Measurements from ENCODE around the gene SLBP. TPM values are rescaled to one million over a fixed set of nuclear protein-coding genes. Genes with fewer than 3 reads are reported as not detected.

Gene SLBP
- total RNA-seq, 6 experiments from 2014 or later = 13.1 to 30.8 (median 14.7) TPM

GRCh38 chr4:1676605-1677525 is 35.3 kb downstream of the SLBP start:
- Histone ChIP-seq H3K4me1 (no peaks in the 10 kb centered on the region), H3K27ac (no peak overlapping the region), H3K36me3 (no peaks in the 10 kb centered on the region), H3K9me3 (no peaks in the 10 kb centered on the region), H3K27me3 (no peaks in the 10 kb centered on the region), H3K4me3 (no peak overlapping the region)
- DNase-seq (peak in 1 of 3 donors; percentile 43), ATAC-seq (no peak)
- 76% methylated on average over 14 of the region's 25 CpGs for WGBS (ENCODE audit: insufficient coverage, low coverage, low lambda C conversion rate, missing lambda C conversion rate)
- TF ChIP-seq POLR2A (IDR thresholded peaks at IDR 0.05) (no peak), CTCF (IDR thresholded peaks at IDR 0.05) (no peak)
- intact Hi-C loops (cut with DNase I) = no loop called here

- H3K9me3 ChIP-seq = no peaks in the 10 kb centered on the region
- intact Hi-C loops (cut with DNase I) = no loop called here
- no peaks in the 10 kb centered on the region for H3K4me1 ChIP-seq
- H3K27me3 ChIP-seq = no peaks in the 10 kb centered on the region
- no peak overlapping the region for H3K4me3 ChIP-seq
- no peak for ATAC-seq
- 84% methylated on average over 7 of the region's 10 CpGs for WGBS (ENCODE audit: insufficient coverage, low coverage, low lambda C conversion rate, missing lambda C conversion rate)
- TF ChIP-seq POLR2A (IDR thresholded peaks at IDR 0.05) (no peak), CTCF (IDR thresholded peaks at IDR 0.05) (no peak)
- H3K36me3 ChIP-seq = no peaks in the 10 kb centered on the region
- H3K27ac ChIP-seq = no peak overlapping the region
- no peak for DNase-seq
These were observed 36.3 kb downstream of the SLBP start for GRCh38 chr4:1675802-1676137.

DNA sequence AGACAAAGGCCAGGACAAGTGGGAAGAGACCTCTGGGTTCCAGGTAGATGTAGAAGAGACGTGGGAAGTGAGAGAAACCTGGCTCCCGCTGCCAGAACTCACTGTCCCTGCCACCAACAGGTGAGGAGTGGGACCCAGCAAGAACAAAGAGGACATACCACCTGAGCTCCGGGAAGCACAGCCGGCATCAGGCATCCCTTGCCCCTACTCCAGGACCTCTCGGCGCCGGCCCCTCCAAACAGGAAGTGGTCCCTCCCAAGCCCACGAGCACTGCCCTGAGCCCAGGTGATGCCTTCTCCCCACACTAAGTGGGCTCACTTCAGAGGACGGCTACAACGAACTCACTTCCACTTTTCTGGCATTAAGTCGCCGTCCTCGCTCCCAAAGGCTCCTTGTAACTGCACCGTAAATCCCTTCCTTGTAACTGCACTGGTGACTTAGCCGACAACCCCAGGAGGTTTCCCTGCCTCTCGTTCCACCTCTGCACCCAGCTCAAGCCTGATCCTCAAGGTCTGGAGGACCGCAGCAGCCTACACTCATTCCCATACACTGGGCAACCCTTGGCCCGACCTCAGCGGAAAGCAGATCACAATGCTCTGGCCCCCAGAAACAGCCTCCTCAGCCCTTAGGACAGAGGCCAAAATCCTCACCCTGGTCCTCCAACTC is 36.9 kb downstream of the SLBP start:
- Histone ChIP-seq H3K4me3 (no peak overlapping the region), H3K36me3 (no peaks in the 10 kb centered on the region), H3K27ac (no peak overlapping the region), H3K27me3 (no peaks in the 10 kb centered on the region), H3K4me1 (no peaks in the 10 kb centered on the region), H3K9me3 (no peaks in the 10 kb centered on the region)
- DNase-seq (no peak), ATAC-seq (peak in 1 of 4 donors; percentile 11)
- TF ChIP-seq CTCF (IDR thresholded peaks at IDR 0.05) = no peak
- no peak for TF ChIP-seq POLR2A (IDR thresholded peaks at IDR 0.05)
- 87% methylated on average over 7 of the region's 19 CpGs for WGBS (ENCODE audit: insufficient coverage, low coverage, low lambda C conversion rate, missing lambda C conversion rate)
- intact Hi-C loops (cut with DNase I) = no loop called here

DNA sequence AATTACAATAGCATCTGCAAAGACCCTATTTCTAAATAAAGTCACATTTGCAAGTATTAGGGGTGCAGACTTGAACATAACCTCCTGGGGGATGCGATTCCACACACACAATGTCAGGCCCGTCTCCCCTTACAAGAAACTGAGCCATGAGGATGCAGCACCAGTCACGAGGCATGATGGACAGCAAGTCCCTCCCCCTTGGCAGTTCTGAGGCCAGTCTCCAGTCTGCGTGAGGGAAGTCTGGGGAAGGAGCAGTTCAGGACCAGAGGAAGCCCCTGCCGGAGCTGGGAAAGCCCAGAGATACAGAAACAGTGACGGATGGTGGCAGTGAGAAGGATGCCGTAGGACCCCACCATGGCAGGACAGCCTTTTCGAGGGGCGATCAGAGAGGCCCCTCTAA is 37.4 kb downstream of the SLBP start:
- ATAC-seq (no peak), DNase-seq (no peak)
- intact Hi-C loops (cut with DNase I) = no loop called here
- Histone ChIP-seq H3K36me3 (no peaks in the 10 kb centered on the region), H3K27ac (no peak overlapping the region), H3K4me3 (no peak overlapping the region), H3K27me3 (no peaks in the 10 kb centered on the region), H3K4me1 (no peaks in the 10 kb centered on the region), H3K9me3 (no peaks in the 10 kb centered on the region)
- TF ChIP-seq POLR2A (IDR thresholded peaks at IDR 0.05) = no peak
- no peak for TF ChIP-seq CTCF (IDR thresholded peaks at IDR 0.05)
- WGBS (ENCODE audit: insufficient coverage, low coverage, low lambda C conversion rate, missing lambda C conversion rate) = 82% methylated on average over 6 of the region's 9 CpGs
